HG03060 (cell line): Measurements from ENCODE around the gene CASTOR1.

Experiments used
- ATAC-seq: cut with Tn5 transposase; IDR thresholded peaks from one replicate; pipeline ENCODE4 v1.9.1; 2021; ENCODE audit warnings: low read depth, moderate number of reproducible peaks; ENCODE audit not compliant: unreplicated experiment

CASTOR1 gene

DNA sequence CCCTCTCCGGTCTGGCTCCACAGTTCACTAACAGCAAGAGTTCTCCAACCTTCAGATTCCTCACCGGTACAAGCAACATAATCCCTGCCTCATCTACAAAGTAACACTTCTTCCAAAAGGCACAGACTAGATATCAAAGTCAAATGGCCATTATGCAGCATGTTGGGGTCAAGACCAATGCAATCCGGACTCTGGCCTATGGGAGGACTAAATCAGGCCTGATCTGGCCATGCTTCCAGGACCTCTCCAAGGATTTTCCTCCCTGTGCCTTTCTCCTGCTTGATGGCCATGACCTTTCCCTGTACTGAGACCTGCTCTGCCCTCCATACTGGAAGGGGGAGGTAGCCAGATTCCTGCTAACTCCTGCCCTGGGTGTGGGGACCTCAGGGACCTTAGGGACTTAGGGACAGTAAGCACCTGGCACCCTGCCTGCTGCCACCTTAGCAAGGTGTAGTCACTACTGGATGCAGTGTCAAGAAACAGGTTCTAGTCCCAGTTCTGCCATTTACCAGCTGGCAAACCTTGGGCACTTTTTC lies 30.8 kb upstream of the CASTOR1 start:
- ATAC-seq = no peak

DNA sequence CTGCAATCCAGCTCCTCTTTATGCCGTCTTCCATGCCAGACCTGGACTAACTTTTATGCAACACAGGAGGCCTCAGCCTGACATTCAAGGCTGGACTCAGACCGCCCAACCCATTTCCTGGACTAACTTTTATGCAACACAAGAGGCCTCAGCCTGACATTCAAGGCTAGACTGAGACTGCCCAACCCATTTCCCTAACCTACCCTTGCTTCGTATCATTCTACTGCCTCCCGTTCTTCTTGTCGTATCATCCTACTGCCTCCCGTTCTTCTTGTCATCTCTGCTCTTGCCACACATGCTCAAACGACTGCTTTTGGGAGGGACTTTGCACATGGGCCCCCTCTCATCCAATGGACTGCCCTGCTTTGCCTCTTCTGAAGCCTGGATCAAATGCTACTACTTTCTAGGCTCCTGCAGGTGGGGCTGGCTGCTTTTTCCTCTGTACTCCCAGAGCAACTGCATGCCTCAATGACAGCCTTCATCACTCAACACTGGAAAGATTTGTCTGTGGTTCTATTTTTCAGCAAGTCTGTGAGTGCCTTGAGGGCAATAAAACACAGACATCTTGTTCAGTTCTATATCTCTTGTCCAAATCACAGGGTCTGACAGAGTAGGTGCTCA lies 29.6 kb upstream of the CASTOR1 start:
- no peak for ATAC-seq

DNA sequence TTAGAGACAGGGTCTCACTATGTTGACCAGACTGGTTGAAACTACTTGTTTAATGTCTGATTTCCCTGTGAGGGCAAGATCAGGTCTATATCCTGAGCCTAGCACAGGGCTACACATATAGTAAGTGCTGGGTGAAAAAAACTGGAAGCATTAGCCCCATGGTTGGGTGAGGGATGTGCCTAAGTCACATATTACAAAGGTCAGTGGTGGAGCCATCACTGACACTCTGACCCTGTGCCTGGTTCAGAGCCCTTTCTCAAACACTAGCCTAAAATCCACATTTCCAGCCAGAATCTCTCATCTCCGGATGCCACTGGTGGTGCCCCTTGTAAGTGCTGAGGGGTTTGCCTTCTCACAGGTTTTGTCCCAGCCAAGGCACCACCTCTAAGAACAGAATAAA lies 28.5 kb upstream of the CASTOR1 start:
- ATAC-seq = no peak

DNA sequence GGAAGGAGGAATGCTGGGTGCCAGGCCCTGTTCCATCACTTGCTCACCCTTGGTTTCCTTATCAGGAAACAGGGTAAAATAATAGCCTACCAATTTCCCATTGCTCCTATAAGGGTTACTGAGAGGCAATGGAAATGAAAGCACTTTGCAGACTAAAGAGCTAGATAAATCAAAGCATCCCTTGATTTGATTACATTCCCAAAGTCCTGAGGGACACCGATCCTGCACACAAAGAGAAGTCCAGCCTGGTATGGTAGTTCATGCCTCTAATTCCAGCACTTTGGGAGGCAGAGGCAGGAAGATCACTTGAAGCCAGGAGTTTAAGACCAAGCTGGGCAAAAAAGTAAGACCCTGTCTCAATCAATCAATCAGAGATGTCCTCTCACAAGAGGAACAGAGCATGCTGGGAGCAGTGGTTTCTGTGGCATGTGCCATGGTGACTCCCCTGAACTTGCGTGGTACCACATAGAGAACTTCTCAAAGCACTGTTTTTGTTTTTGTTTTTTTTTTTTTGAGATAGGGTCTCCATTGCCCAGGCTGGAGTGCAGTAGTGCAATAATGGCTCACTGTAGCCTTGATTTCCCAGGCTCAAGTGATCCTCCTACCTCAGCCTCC lies 26.8 kb upstream of the CASTOR1 start:
- ATAC-seq = no peak

DNA sequence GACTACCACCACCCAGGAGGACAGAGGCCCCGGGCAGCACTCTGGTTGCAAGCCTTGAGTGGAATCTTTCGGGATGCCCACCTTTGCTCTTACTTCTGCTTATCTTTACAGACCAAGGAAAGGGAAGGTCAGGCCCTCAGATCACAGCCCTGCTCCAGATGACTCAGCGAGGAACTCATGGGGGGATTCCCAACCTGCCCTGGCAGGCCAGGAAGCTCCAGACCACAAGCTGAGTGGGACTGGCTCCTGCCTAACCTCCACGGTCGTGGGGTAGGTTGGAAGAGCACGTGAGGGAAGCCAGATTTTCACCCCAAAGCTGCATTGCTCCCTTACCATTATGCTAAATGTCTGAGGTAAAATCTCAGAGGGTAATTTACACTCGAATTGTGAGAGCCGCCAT lies 25.6 kb upstream of the CASTOR1 start:
- ATAC-seq = no peak

DNA sequence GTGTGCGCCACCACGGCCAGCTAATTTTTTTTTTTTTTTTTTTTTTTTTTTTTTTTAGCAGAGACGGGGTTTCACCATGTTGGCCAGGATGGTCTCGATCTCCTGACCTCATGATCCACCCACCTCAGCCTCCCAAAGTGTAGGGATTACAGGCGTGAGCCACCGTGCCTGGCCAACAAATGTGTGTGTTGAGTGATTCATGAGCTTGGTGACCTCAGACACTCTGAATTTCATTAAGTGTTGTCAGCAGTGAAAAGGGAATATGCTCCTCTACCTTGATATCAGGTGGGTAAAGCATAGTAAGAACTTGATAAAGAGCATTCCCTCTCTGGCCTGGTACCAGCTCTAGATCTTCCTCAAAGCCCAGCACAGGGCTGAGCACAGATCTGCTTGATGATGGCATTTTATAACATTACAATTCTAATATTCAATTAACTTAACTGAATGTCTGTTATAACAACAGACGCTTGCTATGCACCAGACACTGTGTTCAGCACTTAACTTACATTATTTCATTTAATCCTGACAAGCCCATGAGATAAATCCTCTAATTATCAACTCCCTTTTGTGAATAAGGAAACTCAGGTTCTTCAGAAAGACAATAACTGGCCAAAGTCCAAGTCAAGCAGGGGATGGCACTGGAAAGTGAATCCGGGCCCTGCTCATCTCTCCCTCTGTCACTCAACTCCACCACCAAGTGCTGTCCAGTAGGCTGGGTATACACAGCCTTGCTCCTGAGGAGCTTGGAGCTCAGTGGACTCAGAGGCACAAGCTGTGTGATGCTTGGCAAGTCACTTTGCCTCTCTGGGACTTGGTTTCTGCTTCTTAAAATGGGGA lies 24.4 kb upstream of the CASTOR1 start:
- ATAC-seq = no peak

DNA sequence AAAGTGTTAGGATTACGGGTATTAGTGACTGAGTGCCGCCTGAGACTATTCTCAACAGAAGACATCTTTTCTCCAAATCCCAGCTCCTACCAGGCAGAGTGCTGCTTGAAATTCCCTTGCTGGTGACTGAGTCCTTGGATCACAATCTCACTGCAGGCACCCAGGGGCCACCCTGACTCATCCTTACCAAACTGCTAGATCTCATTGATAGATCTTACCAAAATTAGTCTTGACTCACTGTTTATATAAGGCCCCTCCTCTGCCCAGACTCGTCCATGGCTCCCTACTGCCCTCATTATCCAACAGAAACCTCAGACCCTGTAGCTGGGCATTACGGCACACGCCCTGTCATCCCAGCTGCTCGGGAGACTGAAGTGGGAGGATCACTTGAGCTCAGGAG lies 22.7 kb upstream of the CASTOR1 start:
- ATAC-seq = no peak

DNA sequence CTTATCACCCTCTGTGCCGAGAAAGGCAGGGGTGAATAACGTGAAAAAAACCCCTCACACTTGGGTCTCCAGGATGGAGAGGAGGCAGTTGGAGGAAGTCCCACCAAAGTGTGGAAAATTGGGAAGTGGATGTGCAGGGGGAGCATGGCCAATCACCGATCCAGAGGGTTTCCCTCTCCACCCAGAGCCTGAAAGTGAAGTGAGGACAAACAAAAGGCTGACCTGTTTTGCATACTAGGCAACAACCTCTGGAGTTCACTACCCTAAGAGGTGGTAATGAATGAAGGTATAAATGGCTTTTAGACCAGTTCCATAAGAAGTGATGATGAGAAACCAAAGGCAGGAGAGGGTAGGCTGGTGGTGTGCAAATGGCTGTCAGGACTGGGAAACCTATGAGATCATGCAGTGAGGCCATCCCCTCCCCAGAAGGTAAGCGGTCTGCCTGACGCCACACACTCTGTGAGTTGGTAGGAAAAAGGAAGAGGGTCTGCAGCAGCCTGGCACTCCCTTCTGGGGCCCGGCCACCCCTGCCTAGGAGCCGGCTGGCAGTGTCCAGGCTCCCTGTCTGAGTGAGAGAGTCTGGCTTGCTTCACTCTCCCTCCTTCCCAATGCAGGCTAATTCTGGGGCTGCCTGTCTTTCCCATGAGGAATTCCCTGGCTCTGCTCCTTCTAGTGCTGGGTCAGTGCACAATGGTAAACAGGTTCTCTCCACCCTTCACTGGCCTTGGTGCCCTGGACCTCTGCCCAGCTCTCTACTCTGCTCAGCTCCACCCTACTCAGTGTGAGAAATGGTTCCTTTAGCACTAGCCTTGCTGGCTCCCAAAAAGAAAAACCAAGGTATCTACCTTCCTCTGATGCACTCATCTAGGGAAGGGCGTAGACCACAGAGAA lies 21.8 kb upstream of the CASTOR1 start:
- ATAC-seq = no peak

DNA sequence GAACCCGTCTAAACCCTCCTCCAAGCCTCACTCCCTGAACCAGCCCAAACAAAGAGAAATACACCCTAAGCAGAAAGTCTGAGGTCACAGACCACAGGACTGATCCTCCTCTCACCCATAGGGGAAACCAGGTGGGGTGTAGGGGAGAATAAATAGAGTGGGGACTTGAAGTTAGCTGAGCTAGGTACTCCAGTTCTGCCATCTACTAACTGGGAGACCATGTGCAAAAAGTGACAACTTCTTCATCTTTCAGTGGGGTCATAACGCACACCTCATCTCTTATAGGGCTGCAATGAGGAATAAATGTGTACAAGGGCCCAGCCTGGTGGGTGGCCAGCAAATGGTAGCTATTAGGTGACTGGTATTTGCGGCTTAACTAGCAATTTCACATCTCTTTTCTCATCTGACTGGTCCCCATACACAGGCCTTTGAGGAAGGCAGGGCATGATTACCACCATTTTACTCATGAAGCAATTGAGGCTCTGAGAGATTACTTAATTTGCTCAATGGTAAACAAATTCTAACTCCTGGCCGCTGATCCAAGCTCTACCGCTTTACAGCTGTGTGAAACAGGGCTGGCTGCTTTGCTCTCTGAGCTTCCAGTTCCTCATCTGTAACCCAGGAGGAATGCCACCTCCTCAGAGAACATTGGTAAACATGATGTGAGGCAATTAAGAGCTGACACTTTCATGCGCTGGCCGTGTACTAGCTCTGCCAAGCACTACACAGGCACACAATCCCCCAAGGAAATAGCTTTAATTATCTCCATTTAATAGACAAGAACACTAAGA lies 20.8 kb upstream of the CASTOR1 start:
- ATAC-seq = no peak

DNA sequence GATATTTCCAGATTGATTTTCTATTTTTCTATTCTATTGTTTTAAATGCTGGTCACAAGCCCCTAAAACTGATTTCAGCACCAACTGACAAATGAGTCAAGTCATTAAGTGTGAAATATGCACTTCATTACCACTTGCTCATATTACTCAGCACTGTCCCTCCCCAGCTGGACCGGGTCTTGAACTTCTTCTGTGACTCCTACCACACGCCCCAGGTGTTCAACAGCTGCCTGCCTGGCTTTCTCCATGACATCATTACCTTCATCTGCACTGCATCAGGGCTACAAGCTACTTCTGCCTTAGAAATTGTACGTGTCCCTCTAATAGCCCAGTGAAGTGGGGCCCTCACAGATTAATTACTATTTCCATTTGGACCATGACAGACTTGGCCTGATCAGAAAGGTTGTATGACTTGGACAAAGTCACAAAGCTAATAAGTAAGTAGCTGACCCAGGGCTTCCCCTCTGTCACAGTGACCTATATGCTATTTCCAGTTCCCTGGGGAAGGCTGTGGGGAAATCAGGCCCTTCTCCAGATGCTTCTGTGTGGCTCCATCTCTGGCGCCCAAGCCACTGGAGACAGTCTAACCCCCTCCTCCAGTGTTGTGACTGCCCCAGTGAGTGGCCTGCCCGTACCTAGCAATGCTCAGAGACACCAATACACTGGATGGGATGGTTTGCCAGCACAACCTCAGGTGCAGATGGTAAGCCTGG lies 19.4 kb upstream of the CASTOR1 start:
- ATAC-seq = no peak

DNA sequence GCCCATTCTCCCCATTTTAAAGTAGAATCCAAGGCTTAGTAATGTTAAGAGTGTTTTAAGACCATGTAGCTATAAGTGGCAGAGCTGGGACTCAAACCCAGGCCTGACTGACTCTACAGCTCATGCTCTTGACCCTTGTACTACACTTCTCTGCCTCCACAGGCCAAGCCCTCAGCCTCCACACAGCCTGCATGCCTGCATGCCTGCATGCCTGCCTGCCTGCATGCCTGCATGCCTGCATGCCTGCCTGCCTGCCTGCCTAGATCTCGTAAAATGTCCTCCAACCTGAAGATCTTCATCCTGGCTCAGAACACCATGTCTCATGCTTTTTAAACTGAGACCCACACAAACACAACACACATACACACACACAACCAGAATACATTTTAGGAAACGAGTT lies 18.8 kb upstream of the CASTOR1 start:
- ATAC-seq = no peak

DNA sequence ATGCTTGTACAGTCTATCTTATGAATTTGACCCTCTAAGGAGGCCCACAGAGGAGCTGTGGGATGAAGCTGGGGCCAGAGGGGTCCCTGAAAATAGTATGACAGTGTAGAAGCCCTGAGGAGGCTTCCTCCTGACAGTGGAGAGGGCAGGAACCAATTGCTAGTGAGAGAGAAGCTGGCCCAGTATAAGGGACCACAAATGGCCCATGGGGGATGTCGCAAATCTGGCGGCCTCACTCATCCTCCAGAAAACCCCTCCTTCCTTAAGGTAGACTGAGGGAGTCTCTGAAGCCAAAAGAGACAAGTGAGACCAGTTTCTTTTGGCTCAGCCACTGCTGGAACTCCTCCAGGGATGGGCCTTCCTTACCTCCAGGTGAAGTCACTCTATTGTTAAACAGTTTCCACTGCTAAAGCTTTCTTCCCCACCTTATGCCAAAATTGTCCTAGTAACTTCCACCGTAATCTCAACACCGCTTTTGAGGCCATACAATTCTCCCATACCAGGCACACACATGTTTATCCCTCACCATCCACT lies 17.8 kb upstream of the CASTOR1 start:
- ATAC-seq = no peak

DNA sequence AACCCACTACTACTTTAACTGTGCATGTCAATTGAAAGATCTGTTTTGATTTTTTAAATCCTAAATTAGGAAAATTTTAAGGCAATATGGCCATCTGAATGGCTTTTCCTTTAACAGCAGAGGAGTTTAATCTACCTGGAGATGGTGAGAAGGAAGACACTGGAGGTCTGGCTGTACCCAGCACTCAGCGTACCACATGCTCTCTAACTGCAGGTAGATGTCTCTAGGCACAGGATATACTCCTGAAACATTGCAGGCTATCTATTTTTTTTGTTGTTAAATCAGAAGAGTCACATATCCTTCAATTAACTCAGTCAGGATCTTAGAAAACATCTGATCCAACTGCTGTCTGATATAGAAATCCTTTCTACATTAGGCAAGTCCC lies 17.3 kb upstream of the CASTOR1 start:
- ATAC-seq = no peak

DNA sequence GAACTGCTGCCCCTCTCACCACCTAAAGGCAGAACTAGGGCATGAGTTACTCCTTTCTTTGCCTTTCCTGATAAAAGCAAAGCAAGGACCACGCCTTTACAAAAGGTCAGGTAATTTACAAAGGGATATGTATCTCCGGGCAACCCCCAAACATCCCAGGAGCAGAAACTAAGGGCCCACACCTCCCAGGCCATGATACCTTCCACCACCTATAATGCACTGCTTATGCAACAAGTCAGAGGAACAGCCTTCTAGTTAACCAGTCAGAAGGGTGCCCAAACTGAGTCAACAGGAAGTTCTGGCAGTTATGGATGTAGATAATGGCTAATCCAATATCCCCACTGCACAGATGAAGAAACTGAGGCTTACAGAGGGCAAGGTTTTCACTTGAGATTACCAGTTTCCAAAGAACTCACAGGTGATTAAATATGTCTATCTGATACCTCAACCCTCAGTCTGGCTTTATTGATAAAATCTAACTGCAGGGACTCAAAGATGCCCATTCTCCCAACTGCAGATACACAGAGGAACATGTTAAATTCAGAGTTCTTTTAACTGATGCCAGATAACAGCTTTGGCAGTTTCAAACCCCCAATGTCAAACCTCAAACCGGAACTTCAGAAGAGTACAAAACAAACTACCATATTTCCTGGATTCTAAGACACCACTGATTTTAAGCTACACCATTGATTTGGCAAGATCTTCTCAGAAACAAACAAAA lies 16.8 kb upstream of the CASTOR1 start:
- ATAC-seq = no peak

DNA sequence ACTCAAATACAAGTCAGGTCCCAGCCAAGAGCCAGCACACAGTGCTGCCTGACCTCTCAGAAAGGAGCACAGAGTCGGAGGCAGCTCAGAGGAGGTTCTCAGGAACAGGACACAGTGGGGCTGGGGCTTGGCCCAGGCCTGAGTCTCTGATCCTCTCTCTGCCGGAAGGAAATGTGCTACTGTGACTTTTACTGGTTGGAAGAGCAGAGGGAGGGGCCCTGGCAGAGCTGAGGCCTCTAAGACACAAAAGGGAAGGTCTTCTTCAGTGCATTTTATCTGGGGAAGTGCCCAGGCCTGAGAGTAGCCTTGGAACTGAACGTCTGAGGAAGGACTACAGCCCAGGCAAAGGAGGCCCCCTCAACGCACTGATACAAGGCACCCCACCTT lies 16.2 kb upstream of the CASTOR1 start:
- no peak for ATAC-seq

DNA sequence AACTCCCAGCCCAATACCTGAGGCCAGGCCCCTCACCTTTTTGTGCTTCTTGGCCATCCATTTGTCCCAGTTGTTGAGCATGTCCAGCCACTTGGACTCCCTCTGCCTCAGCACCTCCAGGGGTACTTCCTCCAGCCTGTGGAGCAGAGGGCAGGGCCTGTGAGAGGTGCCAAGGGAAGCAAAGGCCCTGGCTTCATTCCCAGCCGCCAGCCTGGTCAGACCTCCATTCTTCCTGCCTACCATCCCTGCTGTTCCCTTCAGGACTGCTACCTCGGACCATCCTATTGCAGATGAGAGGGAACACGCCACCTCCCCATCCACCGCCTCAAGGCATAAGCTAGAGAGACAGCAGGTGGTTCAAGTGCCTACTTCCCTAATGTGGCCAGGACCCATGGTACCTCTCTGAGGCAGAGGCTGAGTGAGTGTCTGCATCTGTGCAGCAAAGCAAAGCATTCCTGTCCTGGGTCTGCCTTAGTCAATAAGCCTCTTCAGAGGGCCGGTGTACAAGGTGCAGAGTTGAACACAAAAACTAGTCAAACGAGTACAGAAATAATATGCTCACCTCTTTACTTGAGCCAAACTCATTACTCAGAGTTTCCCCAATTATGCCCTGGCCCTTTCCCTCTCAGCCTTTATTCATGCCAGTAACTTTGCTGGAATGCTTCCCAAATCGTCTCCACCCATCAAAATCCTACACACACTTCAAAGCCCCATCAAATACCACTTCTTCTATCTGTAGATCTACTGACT lies 15.4 kb upstream of the CASTOR1 start:
- no peak for ATAC-seq

DNA sequence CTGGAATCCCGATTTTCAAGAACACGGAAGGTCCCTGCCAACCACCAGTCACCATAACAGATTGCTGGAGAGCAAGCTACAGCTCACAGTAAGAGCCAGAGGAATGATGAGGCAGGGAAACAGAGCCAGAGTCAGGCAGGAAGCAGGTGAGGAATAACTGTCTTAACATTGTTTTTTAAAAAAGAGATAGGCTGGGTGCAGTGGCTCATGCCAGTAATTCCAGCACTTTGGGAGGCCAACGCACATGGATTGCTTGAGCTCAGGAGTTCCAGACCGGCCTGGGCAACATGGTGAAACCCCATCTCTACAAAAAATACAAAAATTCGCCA lies 13.5 kb upstream of the CASTOR1 start:
- no peak for ATAC-seq
